OCI-LY1 (cell line): ENCODE measurements around the gene PIP4K2A.

Source experiments
- H2AFZ ChIP-seq: fragments of 200-600 bp; sonication (generic), shearing (Covaris generic); 2 replicates; pipeline ENCODE4 v1.6.0; 2014; ENCODE audit warnings: antibody characterized with exemption, mild to moderate bottlenecking, low read length
- H3F3A ChIP-seq: fragments of 200-600 bp; sonication (generic), shearing (Covaris generic); 2 replicates; pipeline ENCODE4 v1.6.0; 2014; ENCODE audit warnings: mild to moderate bottlenecking, antibody characterized with exemption, low read length, moderate library complexity; ENCODE audit not compliant: insufficient read depth
- H3K27ac ChIP-seq: fragments of 200-600 bp; sonication (generic); 2 replicates; pipeline ENCODE4 v1.5.1; 2014; ENCODE audit warnings: low read length, mixed run types, mild to moderate bottlenecking, low read depth; ENCODE audit not compliant: poor library complexity, severe bottlenecking
- H3K27me3 ChIP-seq: fragments of 200-600 bp; sonication (generic); 2 replicates; pipeline ENCODE4 v1.6.0; 2014; ENCODE audit warnings: antibody characterized with exemption, mild to moderate bottlenecking, low read length, moderate library complexity; ENCODE audit not compliant: insufficient read depth
- H3K36me3 ChIP-seq: fragments of 200-600 bp; sonication (generic); 2 replicates; pipeline ENCODE4 v1.6.1; 2014; ENCODE audit warnings: mild to moderate bottlenecking, antibody characterized with exemption, low read length, moderate library complexity, mixed read lengths; ENCODE audit not compliant: insufficient read depth
- H3K4me1 ChIP-seq: fragments of 200-600 bp; sonication (generic); 2 replicates; pipeline ENCODE4 v1.5.1; 2014; ENCODE audit warnings: mild to moderate bottlenecking, low read length, moderate library complexity; ENCODE audit not compliant: insufficient read depth, severe bottlenecking
- H3K4me2 ChIP-seq: fragments of 200-600 bp; sonication (generic), shearing (Covaris generic); 2 replicates; pipeline ENCODE4 v1.6.1; 2014; ENCODE audit warnings: low read length
- H3K4me3 ChIP-seq: fragments of 200-600 bp; sonication (generic); 2 replicates; pipeline ENCODE4 v1.5.1; 2014; ENCODE audit warnings: low read length, low read depth, mild to moderate bottlenecking, mixed read lengths; ENCODE audit not compliant: poor library complexity, severe bottlenecking
- H3K79me2 ChIP-seq: fragments of 200-600 bp; shearing (Covaris generic); 2 replicates; pipeline ENCODE4 v1.6.1; 2016; ENCODE audit warnings: mixed run types, low read length, mixed read lengths; ENCODE audit not compliant: insufficient read depth
- H3K9ac ChIP-seq: fragments of 200-600 bp; sonication (generic), shearing (Covaris generic); 2 replicates; pipeline ENCODE4 v1.6.1; 2014; ENCODE audit warnings: mild to moderate bottlenecking, low read length, mixed read lengths
- H3K9me2 ChIP-seq: fragments of 200-600 bp; sonication (generic), shearing (Covaris generic); 2 replicates; pipeline ENCODE4 v1.6.1; 2014; ENCODE audit warnings: low read depth, mild to moderate bottlenecking, low read length, mixed read lengths
- H3K9me3 ChIP-seq: fragments of 200-600 bp; shearing (Covaris generic); 2 replicates; pipeline ENCODE4 v1.6.1; 2014; ENCODE audit warnings: low read length, mixed read lengths
- H4K20me1 ChIP-seq: fragments of 200-600 bp; sonication (generic), shearing (Covaris generic); 2 replicates; pipeline ENCODE4 v1.6.0; 2016; ENCODE audit warnings: mild to moderate bottlenecking, low read length; ENCODE audit not compliant: insufficient read depth
- CTCF ChIP-seq: fragments of 200-600 bp; sonication (generic), shearing (Covaris generic); IDR thresholded peaks from 2 replicates; pipeline ENCODE4 v1.5.1; 2017; ENCODE audit warnings: mild to moderate bottlenecking, antibody characterized with exemption, low read length, moderate library complexity, mixed read lengths
- EZH2 ChIP-seq: fragments of 200-600 bp; sonication (generic), shearing (Covaris generic); IDR thresholded peaks from 2 replicates; pipeline ENCODE4 v1.8.0; 2017; ENCODE audit warnings: borderline replicate concordance, mixed run types, mild to moderate bottlenecking, antibody characterized with exemption, low read length, moderate library complexity, mixed read lengths

PIP4K2A gene

DNA sequence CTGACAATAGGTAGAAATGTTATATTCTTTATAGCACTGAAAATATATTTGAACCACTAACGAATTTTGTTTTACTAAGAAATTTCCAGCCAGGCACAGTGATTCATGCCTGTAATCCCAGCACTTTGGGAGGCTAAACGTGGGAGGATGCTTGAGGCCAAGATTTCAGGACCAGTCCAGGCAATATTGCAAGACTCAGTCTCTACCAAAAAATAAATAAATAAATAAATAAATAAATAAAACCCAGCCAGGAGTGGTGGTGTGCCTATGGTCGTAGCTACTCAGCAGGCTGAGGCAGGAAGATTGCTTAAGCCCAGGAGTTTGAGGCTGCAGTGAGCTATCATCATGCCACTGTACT, 39.8 kb downstream of the PIP4K2A start:
- Histone ChIP-seq H3K4me3 (no peak overlapping the region), H3F3A (no peaks in the 10 kb centered on the region), H3K4me1 (no peaks in the 10 kb centered on the region), H3K9me2 (no peaks in the 10 kb centered on the region), H3K27ac (no peak overlapping the region), H3K9me3 (no peaks in the 10 kb centered on the region), H3K4me2 (no peak overlapping the region), H2AFZ (no peak overlapping the region), H3K36me3 (no peaks in the 10 kb centered on the region), H3K27me3 (peaks cover 5% of the 10 kb centered on the region; the same call in 1 of the 2 replicates), H4K20me1 (peaks cover 9% of the 10 kb centered on the region; the same call in 1 of the 2 replicates), H3K9ac (no peak overlapping the region), H3K79me2 (no peaks in the 10 kb centered on the region)
- TF ChIP-seq EZH2: no peak
- TF ChIP-seq CTCF: no peak

DNA sequence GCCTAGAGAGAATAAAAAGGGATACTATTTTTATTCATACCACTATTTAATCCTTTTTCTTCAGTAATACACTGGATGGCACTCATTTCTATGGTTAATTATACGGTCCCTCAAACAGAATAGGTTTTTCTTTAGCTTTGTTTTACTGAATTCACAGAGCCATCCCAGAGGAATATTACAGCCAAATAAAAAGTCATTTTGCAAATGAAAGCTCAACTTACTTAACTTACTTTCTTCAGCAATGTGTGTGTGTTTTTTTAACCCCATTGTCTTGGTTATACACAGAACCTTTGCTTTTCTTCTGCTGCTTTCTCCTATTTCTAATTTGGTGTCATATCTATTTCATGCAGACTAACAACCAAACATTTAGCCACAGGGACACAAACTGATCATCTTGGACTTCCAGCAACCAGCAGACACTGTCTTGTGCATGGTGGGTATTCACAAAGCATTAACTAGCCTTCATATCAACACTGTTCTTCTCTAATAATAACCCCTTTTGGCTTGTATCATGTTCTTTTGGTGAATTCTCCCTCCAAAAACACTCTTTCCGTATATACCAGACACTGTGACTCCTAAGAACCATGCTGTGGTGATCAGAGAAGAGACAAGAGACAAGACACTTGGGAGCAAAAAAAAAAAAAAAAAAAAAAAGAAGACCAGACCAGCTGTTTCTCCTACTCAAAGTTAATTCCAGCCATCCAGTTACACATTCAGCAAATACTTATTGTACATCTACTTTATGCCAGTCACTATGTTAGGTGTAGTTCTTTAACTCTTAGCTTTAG, 40.4 kb downstream of the PIP4K2A start:
- no peaks in the 10 kb centered on the region for H3K4me1 ChIP-seq
- no peaks in the 10 kb centered on the region for H3K9me2 ChIP-seq
- no peaks in the 10 kb centered on the region for H3F3A ChIP-seq
- peaks cover 5% of the 10 kb centered on the region; the same call in 1 of the 2 replicates for H3K27me3 ChIP-seq
- no peaks in the 10 kb centered on the region for H3K36me3 ChIP-seq
- H3K4me2 ChIP-seq: no peak overlapping the region
- H3K27ac ChIP-seq: no peak overlapping the region
- H4K20me1 ChIP-seq: peaks cover 9% of the 10 kb centered on the region; the same call in 1 of the 2 replicates
- no peaks in the 10 kb centered on the region for H3K79me2 ChIP-seq
- H3K4me3 ChIP-seq: no peak overlapping the region
- no peak overlapping the region for H3K9ac ChIP-seq
- no peak overlapping the region for H2AFZ ChIP-seq
- no peaks in the 10 kb centered on the region for H3K9me3 ChIP-seq
- TF ChIP-seq CTCF: no peak
- no peak for TF ChIP-seq EZH2

GRCh38 chr10:22673091-22673392, 41.3 kb downstream of the PIP4K2A start:
- Histone ChIP-seq H3F3A (no peaks in the 10 kb centered on the region), H3K9me2 (no peaks in the 10 kb centered on the region), H3K79me2 (no peaks in the 10 kb centered on the region), H3K4me1 (no peaks in the 10 kb centered on the region), H3K27me3 (peaks cover 8% of the 10 kb centered on the region; the same call in 1 of the 2 replicates), H3K4me2 (no peak overlapping the region), H3K36me3 (no peaks in the 10 kb centered on the region), H3K9ac (no peak overlapping the region), H3K9me3 (no peaks in the 10 kb centered on the region), H4K20me1 (peaks cover 12% of the 10 kb centered on the region; the same call in 1 of the 2 replicates), H3K27ac (no peak overlapping the region), H2AFZ (no peak overlapping the region), H3K4me3 (no peak overlapping the region)
- TF ChIP-seq EZH2: no peak
- TF ChIP-seq CTCF: no peak
